ENCODE data around the gene NUP37.
A peak's percentile ranks its signal among the peaks of the same experiment; 100 is the strongest.

The NUP37 gene

DNA sequence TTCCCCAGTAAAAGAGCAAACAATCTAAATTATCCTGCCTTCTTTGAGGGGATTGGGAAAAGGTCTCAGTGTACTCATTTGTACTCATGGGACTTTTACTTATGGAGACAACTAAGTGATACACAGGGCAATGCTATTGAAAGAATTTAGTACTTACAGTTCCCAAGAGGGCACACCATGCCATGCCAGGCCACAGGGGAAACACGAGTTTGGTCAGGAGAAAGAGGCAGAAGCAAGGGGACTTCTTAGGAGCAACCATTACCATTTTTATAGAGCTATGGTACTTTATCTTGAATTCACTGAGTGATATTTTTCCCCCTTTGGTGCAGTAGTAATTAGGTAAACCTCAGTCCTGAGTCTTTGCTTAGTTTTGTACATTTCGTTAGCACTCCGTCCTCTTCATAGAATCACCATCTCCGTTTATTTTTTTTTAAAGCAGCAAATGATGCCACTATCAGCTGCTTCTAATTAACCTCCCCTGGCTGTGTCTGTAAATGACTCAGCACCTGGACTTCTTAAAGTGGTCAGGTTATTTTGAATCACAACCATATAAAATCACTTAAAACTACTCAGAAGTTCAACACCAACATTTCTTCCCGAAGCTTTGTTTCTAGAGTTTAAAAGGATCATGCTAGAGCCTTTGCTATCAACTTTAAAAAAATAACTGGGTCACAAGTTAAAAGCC is 52.2 kb downstream of the NUP37 start:
- TF ChIP-seq, protein P1, sequence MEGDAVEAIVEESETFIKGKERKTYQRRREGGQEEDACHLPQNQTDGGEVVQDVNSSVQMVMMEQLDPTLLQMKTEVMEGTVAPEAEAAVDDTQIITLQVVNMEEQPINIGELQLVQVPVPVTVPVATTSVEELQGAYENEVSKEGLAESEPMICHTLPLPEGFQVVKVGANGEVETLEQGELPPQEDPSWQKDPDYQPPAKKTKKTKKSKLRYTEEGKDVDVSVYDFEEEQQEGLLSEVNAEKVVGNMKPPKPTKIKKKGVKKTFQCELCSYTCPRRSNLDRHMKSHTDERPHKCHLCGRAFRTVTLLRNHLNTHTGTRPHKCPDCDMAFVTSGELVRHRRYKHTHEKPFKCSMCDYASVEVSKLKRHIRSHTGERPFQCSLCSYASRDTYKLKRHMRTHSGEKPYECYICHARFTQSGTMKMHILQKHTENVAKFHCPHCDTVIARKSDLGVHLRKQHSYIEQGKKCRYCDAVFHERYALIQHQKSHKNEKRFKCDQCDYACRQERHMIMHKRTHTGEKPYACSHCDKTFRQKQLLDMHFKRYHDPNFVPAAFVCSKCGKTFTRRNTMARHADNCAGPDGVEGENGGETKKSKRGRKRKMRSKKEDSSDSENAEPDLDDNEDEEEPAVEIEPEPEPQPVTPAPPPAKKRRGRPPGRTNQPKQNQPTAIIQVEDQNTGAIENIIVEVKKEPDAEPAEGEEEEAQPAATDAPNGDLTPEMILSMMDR (conservative IDR thresholded peaks at IDR 0.05; ENCODE audit: low read depth, low read length), result no peak
- DNase-seq (ENCODE audit: low read depth), result no peak
- H3K4me3 ChIP-seq (ENCODE audit: low read length), result no peak overlapping the region

DNA sequence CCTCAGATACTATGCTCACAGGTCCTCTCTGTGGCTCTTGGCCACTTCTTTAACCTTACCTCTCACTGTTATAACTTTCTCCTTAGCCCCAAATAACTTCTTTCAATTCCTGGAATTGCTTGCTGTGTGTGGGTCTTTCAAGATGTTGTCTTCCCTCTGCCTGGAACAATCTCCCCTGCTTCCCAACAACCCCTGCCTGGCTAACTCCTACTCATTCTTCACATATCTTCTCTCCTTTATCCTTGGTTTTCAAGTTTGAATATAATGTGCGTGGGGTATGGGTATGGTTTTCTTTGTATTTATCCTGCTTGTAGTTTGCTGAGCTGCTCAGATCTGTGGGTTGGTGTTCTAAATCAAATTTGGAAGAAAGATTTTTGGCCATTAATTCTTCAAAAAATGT is 55.4 kb downstream of the NUP37 start:
- TF ChIP-seq, protein P1 (conservative IDR thresholded peaks at IDR 0.05; ENCODE audit: low read depth, low read length), result no peak
- no peak overlapping the region for H3K4me3 ChIP-seq (ENCODE audit: low read length)
- DNase-seq (ENCODE audit: low read depth), result no peak

DNA sequence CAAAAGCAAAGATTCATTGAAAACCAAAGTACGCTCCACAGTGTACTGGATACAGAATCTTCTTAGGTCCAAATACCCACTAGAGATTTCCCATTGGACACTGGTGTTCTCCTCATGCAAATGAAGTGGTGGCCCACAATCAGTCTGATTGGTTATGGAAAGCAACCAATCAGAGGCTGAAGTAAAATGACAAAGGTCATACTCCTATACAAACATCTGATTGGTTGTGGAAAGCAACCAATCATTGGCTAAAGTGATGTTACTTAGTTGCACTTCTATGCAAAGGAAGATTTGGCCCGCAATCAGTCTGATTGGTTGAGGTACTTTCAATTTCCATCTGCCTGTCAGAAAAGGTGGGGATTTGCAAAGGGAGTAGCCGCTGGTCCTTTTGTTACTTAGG is 56.8 kb downstream of the NUP37 start:
- TF ChIP-seq, protein P1 (conservative IDR thresholded peaks at IDR 0.05; ENCODE audit: low read depth, low read length), result no peak
- no peak for DNase-seq (ENCODE audit: low read depth)
- no peak overlapping the region for H3K4me3 ChIP-seq (ENCODE audit: low read length)

DNA sequence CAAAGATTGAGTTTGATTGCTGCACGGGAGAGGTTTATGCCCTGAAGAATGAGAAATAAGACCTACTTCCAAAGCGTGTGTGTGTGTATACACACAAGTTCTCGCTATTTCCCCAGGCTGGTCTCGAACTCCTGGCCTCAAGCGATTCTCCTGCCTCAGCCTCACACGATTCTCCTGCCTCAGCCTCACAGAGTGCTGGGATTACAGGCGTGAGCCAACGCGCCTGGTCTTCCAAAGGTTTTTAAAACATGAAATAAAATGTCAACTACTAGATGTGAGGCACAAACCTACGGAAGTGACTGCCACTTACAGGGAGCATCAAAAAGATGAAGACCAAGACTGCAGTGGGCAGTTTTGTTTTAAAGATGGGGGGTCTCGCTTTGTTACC is 57.5 kb downstream of the NUP37 start:
- TF ChIP-seq, protein P1 (conservative IDR thresholded peaks at IDR 0.05; ENCODE audit: low read depth, low read length), result no peak
- DNase-seq (ENCODE audit: low read depth), result no peak
- peak overlapping the region; percentile 93 for H3K4me3 ChIP-seq (ENCODE audit: low read length)

DNA sequence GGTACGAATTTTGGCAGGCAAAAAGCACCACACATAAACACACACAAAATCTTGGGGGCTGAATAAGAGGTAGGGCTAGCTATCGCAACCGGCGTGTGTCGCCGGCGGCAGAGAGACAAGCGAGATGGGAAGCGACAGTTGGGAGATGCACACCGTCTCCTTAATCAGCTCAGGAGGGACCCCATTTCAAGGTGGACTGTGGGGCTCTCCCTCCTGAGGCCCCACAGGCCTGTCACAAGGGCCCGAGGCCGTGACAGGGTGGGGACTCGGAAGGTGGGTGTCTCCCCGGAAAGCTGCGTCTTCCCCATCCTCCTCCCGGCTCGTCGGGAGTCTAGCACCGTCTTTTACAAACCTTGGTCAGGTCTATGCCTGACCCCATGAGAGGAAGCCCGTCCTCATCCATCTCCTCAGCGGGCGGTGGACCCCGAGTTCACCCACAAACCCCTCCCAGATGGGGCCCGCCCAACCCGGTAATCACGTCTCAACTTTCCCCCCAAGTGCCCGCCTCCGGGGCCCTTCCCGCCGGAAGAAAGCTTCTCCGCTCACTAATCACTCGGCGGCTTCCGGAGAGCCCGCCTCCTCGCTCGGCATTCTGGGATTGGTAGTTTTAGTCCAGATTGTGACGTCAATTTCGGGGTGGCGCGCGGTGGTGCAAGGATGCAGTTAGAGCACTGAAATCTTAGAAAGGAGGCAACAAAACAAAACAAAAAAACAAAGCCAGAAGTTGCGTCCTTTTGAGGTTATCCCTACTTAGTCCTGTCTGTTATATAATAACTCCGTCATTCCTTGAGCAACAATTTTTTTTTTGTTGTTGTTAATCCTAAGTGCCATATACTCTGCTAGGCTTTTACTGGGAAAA is 58.1 kb downstream of the NUP37 start, which contains the start of gene WASHC3:
WASHC3 (minus strand) TSS at position 432 of the 859 bp plus-strand sequence; CDS start at position 403, 29 bp downstream.
- H3K4me3 ChIP-seq (ENCODE audit: low read length), result peak within 1 kb of the TSS; percentile 93
- TF ChIP-seq, protein P1 (conservative IDR thresholded peaks at IDR 0.05; ENCODE audit: low read depth, low read length), result no peak
- peak; percentile 63 for DNase-seq (ENCODE audit: low read depth)

DNA sequence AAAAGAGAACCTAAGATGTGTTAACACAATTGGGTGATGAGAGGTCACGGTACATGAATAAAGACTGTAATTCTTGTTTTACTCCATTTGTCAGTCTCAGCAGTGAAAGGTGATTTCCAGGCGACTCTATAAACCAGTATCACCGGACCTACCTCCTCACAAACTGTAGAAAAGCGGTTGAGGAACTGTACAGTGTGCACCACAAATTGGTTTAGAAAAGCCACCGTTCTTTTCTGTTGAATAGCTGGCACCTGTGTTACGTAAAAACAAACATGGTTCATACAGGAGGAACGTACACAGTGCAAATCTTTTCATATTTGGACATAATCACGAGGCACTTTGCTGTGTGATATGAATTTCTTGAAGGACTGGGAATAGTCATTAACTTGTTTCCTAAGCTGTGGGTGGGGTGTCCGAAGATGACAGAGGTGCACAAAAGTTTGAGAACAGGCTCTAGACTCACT is 58.8 kb downstream of the NUP37 start:
- TF ChIP-seq, protein P1 (conservative IDR thresholded peaks at IDR 0.05; ENCODE audit: low read depth, low read length), result no peak
- peak overlapping the region; percentile 93 for H3K4me3 ChIP-seq (ENCODE audit: low read length)
- DNase-seq (ENCODE audit: low read depth), result no peak
